HG02571 (cell line): Measurements from ENCODE around the gene SYPL1.

Experiments
- ATAC-seq: cut with Tn5 transposase; IDR thresholded peaks from one replicate; pipeline ENCODE4 v1.9.1; 2021; ENCODE audit warnings: mild to moderate bottlenecking, moderate library complexity; ENCODE audit not compliant: unreplicated experiment

SYPL1 gene

DNA sequence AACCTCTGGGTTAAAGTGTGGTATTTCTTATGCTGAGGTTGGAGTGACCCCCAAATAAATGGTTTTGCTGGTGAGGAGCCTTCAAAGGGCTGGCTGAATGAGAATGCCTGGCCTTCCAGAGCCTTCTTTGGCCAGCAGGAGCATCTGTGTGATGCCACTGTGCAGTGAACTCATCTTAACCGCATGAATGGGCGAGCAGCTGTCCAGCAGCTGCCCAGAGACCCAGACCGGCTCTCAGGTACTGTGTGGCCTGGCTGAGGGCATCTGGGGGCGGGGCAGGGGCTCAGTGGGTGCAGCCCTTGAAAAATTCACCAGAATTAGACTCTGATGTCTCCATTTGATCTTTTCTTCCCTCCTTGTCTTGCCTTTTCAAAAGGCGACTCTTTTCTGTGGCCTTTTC is 59.0 kb downstream of the SYPL1 start:
- ATAC-seq = no peak

DNA sequence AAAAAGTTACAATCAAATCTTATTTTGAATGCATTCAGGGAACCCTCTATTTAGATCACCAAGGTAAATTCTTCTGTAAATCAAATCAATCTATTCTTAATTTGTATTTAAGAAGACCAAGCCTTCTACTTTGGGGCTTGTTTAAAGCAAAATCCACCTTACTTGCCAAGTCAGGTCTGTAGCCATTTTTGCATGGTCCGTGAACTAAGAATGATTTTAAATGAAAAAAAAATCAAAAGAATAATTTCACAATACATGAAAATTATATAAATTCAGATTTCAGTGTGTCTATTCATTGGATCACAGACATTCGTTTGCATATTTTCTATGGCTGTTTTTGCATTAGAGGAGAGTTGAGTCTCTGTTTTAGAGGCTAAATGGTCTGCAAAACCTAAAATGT is 59.4 kb downstream of the SYPL1 start:
- no peak for ATAC-seq

DNA sequence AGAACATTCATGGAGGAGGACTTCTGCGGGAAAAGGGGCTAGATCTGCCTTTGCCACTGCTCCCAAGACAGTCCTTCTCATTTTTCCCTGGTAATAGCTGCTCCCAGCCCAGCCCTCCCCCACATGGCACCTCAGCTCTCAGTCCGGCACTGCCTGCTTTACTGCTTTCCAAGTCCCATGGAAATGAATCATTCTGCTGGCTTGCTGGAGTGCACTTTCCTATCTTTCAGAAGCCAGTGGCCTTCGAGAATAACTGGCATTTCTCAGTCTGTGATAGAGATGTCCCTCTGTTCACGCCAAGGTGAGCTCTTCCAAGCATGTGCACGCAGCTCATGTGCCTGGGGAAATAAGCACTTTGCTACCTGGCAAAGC is 61.4 kb downstream of the SYPL1 start:
- no peak for ATAC-seq

DNA sequence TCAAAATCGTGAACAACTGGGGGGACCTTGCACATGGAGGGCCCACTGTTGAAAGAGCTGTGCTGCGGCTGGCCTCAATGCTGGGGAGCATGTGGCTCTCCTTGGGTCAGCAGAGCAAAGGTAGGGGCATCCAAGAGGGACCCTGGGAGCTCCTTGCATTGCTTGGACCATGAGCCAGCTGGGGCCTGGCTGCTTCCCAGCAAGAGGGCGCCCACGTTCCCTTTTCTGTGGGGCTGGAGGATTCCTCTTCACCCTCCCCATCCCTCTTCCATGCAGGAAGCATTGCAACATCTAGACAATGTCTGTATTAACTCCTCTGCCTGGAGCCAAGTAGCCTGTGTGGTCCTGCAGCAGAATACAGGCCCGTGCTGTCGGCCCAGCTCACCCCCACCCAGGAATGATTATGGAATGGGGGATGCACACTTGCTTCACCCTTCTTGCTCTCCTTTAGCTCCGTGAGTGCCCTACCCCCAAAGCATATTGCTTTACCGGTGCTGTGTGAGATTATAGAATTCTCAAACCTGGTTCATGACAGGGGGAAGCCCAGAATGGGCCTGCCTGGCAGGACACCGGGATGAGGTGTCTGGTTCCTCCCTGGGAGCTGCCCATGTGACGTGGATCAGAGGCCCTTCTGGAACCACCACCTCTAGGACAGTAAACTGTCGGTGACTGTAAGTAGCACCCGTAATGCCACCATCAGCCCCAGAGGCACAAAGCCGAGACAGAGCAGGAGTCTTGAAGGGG is 61.9 kb downstream of the SYPL1 start:
- no peak for ATAC-seq

DNA sequence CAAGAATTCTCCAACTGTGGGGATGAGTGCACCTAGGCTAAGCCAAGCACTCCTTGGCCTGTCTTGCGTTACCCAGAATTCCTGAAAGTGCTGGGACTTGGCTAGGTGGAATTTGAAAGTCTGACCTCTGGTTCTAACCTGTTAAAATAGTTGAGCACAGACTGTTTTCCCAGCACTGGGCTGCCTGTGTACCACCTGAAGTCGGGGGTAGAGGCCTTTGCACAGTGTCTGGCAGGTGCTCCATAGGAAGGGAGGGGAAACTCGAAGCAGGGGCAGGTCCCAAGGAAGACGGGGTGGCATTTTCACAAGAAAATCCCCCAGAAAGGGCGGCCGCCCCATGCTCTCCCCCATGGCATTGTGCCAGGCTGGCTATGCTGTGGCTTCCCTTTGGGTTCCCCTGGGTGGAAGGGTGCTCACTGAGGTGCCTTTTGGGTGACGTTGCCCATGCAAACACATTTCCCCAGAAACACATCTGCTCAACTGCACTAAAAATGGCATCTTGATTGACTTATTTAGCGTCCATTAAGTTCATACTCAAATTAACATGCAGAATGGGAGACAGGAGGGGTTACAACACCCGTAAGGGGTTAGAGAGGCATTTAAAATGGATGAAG is 62.9 kb downstream of the SYPL1 start:
- no peak for ATAC-seq

DNA sequence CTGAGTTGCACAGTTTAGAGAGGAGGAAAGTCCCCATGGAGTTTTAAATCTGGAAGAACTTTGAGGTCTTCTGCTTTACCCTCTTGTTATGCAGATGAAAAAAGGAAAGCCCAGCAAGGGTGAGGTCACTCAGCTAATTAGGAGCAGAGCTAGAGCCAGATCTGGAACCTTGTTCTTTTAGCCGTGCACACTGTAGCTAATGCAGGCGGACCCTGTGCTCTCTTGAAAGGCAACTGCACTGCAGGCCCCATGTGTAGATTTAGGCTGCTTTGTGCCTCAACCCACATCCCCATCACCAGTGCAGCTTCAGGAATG is 63.4 kb downstream of the SYPL1 start:
- no peak for ATAC-seq

DNA sequence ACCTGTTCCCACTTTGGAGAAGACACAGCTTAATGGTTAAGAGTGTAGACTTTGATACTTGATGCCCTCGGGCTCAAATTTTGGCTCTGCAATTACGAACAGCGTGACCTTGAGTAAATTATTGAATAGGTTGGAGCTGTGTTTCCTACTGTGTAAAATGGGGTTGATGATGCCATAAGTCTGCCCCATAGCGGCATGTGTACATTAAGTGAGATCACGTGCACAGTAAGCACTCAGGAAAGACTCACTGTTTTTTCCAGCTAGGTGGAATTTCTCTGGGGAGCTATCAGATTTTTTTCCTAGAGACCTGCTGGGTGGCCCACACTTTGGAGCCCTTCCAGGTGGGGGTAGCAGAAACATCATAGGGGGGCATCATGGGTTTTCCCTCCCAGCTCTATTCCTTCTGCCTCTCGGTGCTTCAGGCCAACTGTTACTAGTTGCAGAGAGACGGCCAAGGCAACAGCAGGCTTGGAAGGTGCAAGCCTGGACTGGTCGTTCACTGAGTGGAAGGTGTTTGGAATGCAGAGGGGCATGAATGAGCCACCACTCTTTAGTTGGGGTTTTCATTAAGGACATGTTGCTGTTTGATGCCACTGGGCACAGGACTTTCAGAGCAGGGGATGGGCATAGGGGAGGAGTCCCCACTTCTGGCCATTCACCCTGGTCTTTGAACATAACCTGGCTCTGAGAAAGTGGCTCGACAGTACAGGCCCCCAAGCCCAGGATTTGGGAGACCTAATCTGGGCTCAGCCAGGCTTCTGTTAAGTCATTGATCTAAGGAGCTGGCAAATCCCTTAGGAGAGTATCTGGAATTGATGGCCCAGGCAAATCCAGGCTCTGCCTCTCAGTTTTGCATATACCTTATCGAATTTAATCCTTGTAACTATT is 64.0 kb downstream of the SYPL1 start:
- no peak for ATAC-seq

DNA sequence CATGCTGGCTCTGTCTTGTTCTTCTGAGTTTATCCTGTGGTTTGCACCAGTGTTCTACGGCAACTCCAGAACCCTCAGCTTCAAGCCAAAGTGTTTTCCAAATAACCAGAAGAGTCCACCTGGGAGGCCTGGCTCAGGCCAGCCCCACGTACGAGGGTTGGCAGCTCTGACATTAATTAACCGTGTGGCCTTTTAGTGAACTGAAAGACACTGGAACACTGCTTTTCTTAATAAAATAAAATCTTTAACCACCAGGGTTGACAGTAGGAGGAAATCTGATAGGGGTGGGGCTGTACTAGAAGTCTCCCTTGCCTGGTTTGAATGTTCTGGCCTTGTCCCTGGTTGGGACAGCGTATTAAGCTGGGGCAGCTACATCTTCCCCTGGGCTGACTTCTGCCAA is 64.9 kb downstream of the SYPL1 start:
- ATAC-seq = no peak

DNA sequence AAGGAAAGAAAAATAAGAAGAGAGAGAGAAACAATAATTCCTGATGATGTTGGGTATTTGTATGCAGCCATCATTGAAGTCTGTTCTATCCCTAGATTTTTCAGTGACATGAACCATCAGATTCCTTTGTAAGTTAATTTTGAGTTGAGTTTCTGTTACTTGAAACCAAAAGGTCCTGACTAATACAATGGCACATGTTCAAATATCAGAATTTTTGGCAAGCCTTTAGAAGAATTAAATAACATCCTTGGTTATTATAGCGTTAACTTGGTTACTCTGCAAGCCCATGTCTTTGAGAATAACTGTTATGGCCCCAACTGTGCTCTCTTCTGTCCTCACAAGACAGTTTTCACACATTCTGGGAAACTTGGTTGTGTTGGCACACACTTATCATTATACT is 66.5 kb downstream of the SYPL1 start:
- no peak for ATAC-seq

DNA sequence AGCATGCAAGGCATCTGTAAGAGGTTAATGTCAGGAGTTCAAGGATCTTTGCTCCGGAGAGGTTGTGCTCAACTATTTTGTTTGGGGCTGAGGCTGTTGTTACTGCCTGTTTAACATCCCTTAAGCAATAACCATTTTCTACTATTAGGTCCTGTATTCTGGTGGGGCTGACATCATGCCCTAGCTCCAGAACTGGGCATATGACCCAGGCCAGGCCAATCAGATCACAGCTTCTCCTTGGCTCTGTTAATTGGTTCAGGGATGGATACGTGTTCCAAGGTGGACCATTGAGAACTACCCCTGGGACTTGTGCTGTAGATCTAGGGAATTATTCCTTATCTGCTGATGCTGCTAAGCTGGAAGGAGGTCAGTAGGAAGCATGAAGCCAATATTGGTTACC is 67.0 kb downstream of the SYPL1 start:
- no peak for ATAC-seq

DNA sequence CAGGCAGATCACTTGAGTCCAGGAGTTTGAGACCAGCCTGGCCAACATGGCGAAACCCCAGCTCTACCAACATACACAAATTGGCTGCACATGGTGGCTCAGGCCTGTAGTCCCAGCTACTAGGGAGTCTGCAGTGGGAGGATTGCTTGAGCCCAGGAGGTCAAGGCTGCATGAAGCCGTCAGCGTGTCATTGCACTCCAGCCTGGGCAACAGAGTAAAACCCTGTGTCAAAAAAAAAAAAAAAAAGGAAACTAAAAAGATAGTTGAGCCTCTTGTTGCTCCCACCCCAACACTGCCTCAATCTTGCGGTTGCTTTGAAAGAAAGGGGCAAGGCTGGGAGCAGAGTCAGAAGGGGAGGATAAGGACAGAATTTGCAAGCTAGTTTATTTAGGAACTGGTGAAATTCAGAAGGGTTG is 69.9 kb downstream of the SYPL1 start:
- no peak for ATAC-seq

DNA sequence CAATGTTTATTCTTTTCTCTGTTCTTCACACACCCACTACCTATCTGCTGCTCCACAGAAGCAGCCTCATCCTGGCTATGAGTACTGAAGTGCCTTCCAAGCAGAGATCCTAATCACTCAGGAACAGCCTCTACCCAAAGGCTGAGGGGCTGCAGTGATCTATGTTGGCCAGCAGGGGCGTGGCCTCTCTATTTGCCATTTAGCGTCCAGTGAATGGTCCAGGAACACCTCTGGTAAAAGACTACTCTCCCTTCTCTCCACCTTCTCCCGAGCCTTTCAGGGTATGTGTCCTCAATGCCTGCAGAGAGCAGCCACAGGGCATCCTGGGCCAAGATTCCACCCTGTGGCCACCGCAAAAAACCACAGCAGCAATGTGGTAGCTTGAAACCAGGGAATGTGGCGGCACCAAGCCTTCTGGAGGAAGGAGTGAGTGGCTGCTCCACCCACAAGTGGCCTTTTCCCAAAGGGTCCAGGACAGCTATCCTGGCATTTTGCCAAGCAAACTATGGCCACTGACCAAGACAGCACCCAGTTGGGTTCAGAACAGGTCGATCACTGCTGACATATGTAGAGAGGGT is 70.9 kb downstream of the SYPL1 start:
- ATAC-seq = no peak
